SH-SY5Y (cell line): ENCODE data around the gene CEMIP2.

Experiments
- GATA2 ChIP-seq: IDR thresholded peaks from 2 replicates; pipeline ENCODE4 v1.6.1; 2011; ENCODE audit warnings: mild to moderate bottlenecking, low read depth, low read length
- GATA3 ChIP-seq: IDR thresholded peaks from 2 replicates; pipeline ENCODE4 v1.6.1; 2011; ENCODE audit warnings: low read depth, mild to moderate bottlenecking, low read length, moderate library complexity

DNA sequence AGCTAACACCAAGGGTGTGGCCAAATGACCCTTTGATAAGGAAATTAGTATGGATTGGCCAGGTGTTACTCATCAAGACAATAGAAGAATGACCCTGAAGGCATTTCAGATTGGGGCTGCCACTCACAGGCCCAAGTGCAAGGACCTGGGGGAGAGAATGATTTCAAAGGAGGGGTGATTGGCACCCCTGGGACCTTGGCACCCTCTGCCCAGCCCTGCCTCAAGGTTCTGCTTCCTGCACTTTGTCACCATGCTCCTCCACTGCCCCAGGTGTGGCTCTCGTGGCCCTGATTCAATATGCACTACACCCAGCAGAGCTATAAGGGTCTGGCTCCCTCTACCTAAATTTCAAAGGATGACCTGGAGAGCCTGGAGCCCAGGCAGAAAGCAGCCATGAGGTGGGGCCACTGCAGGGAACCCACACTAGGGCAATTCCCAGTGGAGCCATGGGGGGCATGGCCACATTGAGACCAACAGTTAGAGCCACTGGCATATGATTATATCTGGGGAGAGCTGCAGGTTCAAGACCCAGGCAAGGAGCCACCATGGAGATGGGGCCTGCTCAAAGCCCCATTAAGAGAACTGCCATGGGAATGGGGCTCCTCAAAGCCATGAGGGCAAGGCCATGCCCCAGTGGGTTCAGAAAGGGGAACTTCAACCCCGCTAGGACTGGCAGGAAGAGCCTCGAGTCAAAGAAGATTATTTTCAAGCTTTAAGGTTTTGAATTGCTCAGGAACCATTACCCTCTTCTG is 93.0 kb downstream of the CEMIP2 start:
- TF ChIP-seq GATA2 (no peak), GATA3 (no peak)
